OCI-LY3 (cell line): Measurements from ENCODE around the gene HYPK.
A peak's percentile ranks its signal among the peaks of the same experiment; 100 is the strongest.

Experiments
- H2AFZ ChIP-seq: fragments of 200-600, 300-600 bp; shearing (Covaris generic); 2 replicates; pipeline ENCODE4 v1.6.0; 2014; ENCODE audit warnings: antibody characterized with exemption, low read depth, low read length
- H3K27ac ChIP-seq: fragments of 200-600, 300-600 bp; sonication (generic); 2 replicates; pipeline ENCODE4 v1.5.1; 2014; ENCODE audit warnings: mild to moderate bottlenecking, low read length, moderate library complexity, mixed read lengths
- H3K27me3 ChIP-seq: fragments of 200-600, 300-600 bp; sonication (generic); 2 replicates; pipeline ENCODE4 v1.6.1; 2014; ENCODE audit warnings: low read depth, low read length, mixed read lengths
- H3K36me3 ChIP-seq: fragments of 200-600, 300-600 bp; sonication (generic); replicated peaks from 2 replicates; pipeline ENCODE3; 2014; ENCODE audit warnings: low read depth, low read length, mixed read lengths
- H3K4me1 ChIP-seq: fragments of 300-600, 200-600 bp; sonication (generic); 2 replicates; pipeline ENCODE4 v1.6.1; 2014; ENCODE audit warnings: low read length, mixed read lengths
- H3K4me2 ChIP-seq: fragments of 200-600, 300-600 bp; sonication (generic); 2 replicates; pipeline ENCODE4 v1.6.1; 2014; ENCODE audit warnings: low read length, mixed read lengths
- H3K4me3 ChIP-seq: fragments of 300-600, 200-600 bp; sonication (generic); 2 replicates; pipeline ENCODE4 v1.5.1; 2014; ENCODE audit warnings: antibody characterized with exemption, mild to moderate bottlenecking, low read length, moderate library complexity
- H3K79me2 ChIP-seq: fragments of 300-600, 200-600 bp; shearing (Covaris generic); 2 replicates; pipeline ENCODE4 v1.6.1; 2014; ENCODE audit warnings: mild to moderate bottlenecking, low read length, mixed read lengths
- H3K9ac ChIP-seq: fragments of 300-600, 200-600 bp; shearing (Covaris generic); 2 replicates; pipeline ENCODE4 v1.6.0; 2014; ENCODE audit warnings: mild to moderate bottlenecking, low read length, moderate library complexity
- H3K9me3 ChIP-seq: fragments of 200-600, 300-600 bp; shearing (Covaris generic); 2 replicates; pipeline ENCODE4 v1.6.1; 2014; ENCODE audit warnings: low read length, mixed read lengths; ENCODE audit not compliant: insufficient read depth
- H4K20me1 ChIP-seq: fragments of 200-600, 300-600 bp; sonication (generic); 2 replicates; pipeline ENCODE4 v1.6.1; 2016; ENCODE audit warnings: low read length, mixed read lengths; ENCODE audit not compliant: insufficient read depth
- CTCF ChIP-seq: fragments of 200-600, 300-600 bp; sonication (generic); IDR thresholded peaks from 2 replicates; pipeline ENCODE4 v1.5.1; 2014; ENCODE audit warnings: antibody characterized with exemption, low read length, low read depth
- EZH2phosphoT487 ChIP-seq: fragments of 200-600 bp; shearing (Covaris generic); IDR thresholded peaks from 2 replicates; pipeline ENCODE4 v1.6.1; 2018; ENCODE audit warnings: antibody characterized with exemption, mixed run types, low read depth

Gene HYPK

GRCh38 chr15:43793647-43794046 lies 6.8 kb upstream of the HYPK start:
- Histone ChIP-seq H3K79me2 (peaks cover 35% of the 10 kb centered on the region), H3K27ac (no peak overlapping the region), H3K4me1 (peaks cover 34% of the 10 kb centered on the region), H3K27me3 (no peaks in the 10 kb centered on the region), H4K20me1 (peaks cover 33% of the 10 kb centered on the region), H3K9me3 (no peaks in the 10 kb centered on the region; the same call in 1 of the 2 replicates), H3K36me3 (peaks cover 36% of the 10 kb centered on the region), H3K9ac (peak overlapping the region; percentile 98; the same call in 1 of the 2 replicates), H2AFZ (no peak overlapping the region), H3K4me2 (peak overlapping the region; percentile 88), H3K4me3 (peak overlapping the region; percentile 90)
- TF ChIP-seq CTCF (no peak), EZH2phosphoT487 (no peak)

- H4K20me1 ChIP-seq = peaks cover 33% of the 10 kb centered on the region
- no peak overlapping the region for H3K4me3 ChIP-seq
- peaks cover 39% of the 10 kb centered on the region for H3K36me3 ChIP-seq
These were observed 5.9 kb upstream of the HYPK start for GRCh38 chr15:43794269-43795037.

GRCh38 chr15:43795197-43795596 lies 5.2 kb upstream of the HYPK start:
- peaks cover 39% of the 10 kb centered on the region for H3K4me1 ChIP-seq
- H4K20me1 ChIP-seq = peaks cover 33% of the 10 kb centered on the region
- peaks cover 47% of the 10 kb centered on the region for H3K36me3 ChIP-seq

More at GRCh38 chr15:43794269-43795037, 5.9 kb upstream of the HYPK start:
- TF ChIP-seq EZH2phosphoT487 (no peak), CTCF (no peak)
- Histone ChIP-seq H2AFZ (no peak overlapping the region), H3K4me1 (peaks cover 35% of the 10 kb centered on the region), H3K79me2 (peaks cover 35% of the 10 kb centered on the region), H3K4me2 (no peak overlapping the region), H3K27me3 (no peaks in the 10 kb centered on the region), H3K9ac (no peak overlapping the region), H3K27ac (no peak overlapping the region), H3K9me3 (no peaks in the 10 kb centered on the region)

More at GRCh38 chr15:43795197-43795596, 5.2 kb upstream of the HYPK start:
- no peak overlapping the region for H3K27ac ChIP-seq
- H2AFZ ChIP-seq = no peak overlapping the region
- H3K4me2 ChIP-seq = no peak overlapping the region
- H3K27me3 ChIP-seq = no peaks in the 10 kb centered on the region
- TF ChIP-seq EZH2phosphoT487 = no peak
- no peak for TF ChIP-seq CTCF
- H3K9me3 ChIP-seq = peaks cover 6% of the 10 kb centered on the region; the same call in 1 of the 2 replicates
- peaks cover 40% of the 10 kb centered on the region for H3K79me2 ChIP-seq
- H3K4me3 ChIP-seq = no peak overlapping the region
- H3K9ac ChIP-seq = no peak overlapping the region
